GM21717 (cell line): ENCODE results near the gene UCP3.

Source experiments
- ATAC-seq: cut with Tn5 transposase; IDR thresholded peaks from one replicate; pipeline ENCODE4 v1.9.1; 2021; ENCODE audit warnings: mild to moderate bottlenecking, moderate library complexity; ENCODE audit not compliant: unreplicated experiment

The UCP3 gene

DNA sequence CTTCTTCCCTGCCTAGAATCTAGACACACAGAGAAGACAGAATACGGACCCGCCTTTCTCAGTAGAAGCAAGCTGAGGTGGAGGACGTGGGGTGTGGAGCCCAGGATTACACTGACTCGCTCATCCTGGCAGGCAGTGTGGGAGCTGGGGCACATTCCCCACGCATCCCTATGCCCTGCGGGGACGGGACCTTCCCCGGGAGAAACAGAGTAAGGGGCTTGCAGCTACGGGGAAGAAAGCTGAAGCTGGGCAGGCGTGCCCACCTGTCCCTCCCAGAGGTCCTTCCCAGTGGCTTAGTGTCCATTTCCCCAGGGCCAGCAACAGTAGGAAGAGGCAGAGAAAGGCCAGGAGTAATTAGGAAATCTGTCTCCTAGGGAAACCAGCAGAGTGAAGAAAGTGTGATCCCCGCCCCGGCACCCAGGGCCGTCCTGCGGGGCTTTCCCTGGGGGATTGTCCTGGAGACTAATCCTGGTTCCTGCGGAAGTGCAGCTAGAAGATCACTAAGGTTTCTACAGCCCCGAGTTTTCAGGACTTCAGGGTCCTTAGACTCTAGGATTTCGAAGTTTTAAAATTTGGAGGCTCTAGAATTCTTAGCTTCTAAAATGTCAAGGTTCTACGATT, 50.3 kb downstream of the UCP3 start:
- ATAC-seq = no peak

DNA sequence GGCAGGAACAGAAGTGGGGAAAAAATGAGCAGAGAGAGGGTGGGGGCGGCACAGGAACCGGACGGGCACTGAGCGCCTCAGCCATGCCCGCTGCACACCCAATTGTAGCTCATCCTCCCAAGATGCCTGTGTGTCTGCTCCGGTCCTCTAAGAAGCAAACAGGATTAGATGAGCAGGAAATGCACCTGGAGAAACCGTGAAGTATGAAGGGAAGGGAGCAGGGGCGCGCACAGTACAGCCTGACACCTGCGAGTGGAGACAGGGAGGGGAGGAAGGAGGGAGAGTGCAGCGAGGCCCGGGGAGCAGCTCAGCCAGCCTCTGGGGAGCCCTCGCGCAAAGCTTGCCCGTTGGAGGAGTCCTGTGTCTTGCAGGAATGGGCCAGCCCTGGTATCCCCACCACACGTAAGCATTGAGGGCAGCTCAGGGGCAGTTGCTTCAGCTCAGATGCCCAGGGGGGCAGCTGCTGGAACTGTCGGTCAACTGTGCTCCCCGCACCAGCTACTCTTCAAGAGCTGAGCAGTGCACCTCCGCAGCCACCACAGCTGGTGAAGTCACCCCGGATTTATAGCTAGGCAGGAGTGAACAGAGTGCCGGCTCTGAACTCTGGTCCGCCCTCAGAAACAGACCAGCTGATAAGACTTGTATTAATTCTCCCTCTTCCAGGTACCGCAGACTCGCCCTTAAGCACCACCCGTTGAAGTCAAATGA, 51.1 kb downstream of the UCP3 start:
- ATAC-seq = no peak

DNA sequence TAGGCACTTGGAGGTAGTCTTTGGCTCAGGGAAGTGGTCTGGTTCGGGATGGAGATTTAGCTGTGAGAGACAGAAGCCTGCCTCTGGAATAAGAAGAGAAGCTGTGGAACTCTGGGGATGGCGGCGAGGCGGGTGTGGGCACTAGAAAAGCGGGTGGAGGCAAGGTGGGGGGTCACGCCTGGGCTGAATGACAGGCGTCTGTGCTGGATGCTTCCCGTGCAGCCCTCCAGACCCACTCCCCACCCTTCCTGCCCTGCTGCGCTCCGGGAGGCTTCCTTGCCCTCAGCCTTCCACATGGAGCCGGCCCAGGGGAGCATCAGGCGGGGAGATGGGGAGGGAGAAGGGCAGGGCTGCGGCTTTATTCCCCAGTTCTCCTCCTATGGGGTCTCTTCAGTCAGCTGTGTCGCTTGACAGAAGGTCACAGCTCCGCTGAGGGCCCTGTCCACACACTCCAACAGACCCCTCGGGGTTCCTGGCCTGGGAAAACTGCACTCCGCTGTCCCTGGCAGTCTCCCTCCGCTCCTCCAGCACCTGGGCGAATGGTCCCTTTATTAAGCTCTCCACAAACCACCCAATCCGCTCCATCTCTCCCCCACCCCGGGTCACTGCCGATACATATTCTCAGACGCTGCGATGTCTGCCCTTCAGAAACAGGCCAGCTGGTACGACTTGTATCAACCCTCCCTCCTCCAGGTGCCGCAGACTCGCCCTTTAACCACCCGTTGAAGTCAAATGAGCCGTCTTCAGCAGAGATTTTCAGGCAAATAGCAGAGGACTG, 51.8 kb downstream of the UCP3 start:
- no peak for ATAC-seq

DNA sequence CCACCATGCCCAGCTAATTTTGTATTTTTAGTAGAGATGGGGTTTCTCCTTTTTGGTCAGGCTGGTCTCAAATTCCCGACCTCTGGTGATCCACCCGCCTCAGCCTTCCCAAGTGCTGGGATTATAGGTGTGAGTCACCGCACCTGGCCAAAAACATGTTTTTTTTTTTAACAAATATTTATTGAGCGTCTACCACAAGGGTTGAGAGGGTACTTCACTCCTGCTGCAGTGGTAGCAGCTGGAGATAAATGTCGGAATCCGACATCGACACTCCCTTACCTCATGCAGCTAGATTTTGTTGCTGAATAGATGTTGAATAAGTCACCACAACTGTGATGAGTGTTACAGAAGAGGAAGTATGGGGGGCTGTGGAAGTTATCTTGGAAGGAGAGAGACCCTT, 57.1 kb downstream of the UCP3 start:
- no peak for ATAC-seq

DNA sequence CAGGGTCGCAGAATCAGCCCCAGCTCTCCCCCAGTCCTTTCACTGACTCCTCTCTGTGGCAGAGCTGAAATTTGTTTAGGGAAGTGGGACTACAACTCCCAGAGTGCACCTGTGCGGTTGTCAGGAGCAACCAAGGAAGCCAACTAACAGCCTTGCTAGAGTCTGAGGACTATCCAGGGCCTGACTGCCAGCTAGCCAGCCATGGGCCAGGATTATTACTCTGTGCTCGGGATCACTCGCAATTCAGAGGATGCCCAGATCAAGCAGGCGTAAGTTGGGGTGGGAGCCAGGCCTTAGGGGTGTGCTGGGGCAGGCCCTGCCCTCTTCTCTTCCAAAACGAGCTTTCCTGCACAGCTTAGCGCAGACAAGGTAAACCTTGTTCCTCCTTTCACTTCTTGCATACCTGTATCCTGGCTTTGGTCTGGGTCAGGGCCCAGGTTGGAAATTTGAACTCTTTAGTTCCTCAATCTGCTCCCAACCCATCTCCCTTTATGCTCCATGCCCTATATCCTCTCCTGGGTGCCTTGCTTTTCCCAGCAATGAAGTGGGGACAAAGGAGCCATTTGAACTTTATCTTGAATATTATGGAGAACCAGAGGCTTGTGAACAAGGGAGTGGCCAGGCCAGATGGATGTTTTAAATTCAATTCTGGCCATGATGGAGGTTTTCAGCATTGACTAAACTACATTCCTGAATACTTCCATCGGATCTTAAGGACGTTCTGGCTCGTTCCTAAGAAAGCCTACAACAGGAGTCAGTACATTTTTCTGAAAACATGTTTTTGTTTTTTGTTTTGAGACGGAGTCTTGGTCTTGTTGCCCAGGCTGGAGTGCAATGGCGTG, 57.8 kb downstream of the UCP3 start, which contains the start of gene DNAJB13:
TSS of gene DNAJB13 (plus strand) at position 158 of the 842 bp plus-strand sequence. CDS start at position 202, 44 bp downstream.
- peak; percentile 52 for ATAC-seq
